A204.1 (cell line): ENCODE data around the gene ZBTB7A.

Experiments used
- FAIRE-seq: peaks from 2 replicates; lab custom pipeline; 2012; peaks lifted over from hg19 to GRCh38; lab: Jason Lieb, UNC

ZBTB7A gene

GRCh38 chr19:4035582-4035981, 31.1 kb downstream of the ZBTB7A start:
- FAIRE-seq = no peak

GRCh38 chr19:4035018-4035566, 31.6 kb downstream of the ZBTB7A start:
- FAIRE-seq = no peak

GRCh38 chr19:4034048-4035017, 32.4 kb downstream of the ZBTB7A start:
- FAIRE-seq = no peak

DNA sequence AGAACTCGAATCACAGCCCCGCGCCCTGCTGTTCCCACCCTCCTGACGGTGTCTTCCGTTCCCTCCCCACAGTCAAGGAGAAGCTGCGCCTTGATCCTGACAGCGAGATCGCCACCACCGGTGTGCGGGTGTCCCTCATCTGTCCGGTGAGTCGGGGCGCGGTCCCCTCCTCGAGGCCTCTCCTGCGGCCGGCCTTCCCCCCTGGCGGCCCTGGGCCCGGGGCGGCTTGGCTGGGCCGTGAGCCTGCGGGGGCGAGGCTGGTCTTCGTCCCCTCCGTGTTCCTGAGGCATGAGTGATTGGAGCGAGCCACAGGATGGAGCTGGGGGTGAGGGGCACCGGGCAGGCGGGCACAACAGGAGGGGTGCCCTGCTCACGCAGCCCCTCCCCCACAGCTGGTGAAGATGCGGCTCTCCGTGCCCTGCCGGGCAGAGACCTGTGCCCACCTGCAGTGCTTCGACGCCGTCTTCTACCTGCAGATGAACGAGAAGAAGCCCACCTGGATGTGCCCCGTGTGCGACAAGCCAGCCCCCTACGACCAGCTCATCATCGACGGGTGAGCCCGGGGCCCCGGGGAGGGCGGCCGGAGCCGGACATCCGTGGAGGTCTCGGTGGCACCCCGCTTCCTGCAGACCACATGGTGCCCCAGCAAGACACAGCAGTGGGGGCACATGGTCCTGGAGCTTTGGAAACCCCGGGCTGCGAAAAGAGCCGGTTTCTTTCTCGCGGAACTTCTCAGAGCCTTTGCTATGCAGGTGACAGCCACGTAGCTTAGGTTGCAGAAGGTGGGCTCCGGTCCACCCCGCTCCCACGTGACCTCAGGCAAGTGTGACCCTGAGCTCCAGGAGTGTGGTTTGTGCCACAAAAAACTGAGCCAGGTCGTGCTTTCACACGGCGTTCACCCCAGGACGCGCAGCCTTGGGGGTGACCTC, 33.4 kb downstream of the ZBTB7A start:
- FAIRE-seq = no peak

DNA sequence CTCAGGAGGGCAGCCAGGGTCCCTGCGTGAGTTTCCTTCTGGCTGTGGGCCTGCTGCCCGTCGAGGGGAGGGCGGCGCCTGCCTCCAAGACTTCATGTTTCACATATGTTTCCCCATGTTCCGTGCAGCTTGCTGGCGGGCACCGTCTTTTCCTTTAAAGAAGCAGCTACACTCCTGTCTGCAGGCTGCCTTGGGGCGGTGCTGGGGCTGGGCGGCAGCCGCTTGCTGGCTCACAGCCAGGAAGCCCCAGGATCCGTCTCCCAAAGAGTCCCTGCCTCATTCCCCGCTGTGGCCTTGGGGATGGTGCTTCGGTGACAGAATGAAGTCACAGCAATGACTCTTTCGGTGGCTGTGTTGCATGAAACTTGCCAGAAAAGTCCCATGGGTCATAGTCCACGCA, 34.3 kb downstream of the ZBTB7A start:
- FAIRE-seq = no peak

DNA sequence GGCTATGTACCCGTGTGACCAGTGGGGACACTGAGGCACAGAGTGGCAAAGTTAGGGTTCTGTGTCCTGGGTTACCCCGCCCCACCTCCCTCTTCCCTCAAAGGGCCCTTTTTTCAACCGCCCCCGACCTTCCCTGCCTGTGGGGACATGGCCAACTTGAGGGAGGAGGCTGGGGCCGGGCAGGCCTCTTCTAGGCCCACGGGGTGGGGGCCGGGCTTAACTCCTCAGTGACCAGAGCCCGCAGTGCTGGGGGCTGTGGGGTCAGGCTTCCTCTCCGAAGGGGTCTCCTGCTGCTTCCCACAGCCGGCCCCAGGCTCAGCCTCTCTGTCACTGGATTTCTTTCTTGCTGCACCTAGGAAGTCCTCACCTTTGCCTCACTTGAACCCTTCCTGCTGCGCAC, 35.3 kb downstream of the ZBTB7A start:
- FAIRE-seq = no peak

DNA sequence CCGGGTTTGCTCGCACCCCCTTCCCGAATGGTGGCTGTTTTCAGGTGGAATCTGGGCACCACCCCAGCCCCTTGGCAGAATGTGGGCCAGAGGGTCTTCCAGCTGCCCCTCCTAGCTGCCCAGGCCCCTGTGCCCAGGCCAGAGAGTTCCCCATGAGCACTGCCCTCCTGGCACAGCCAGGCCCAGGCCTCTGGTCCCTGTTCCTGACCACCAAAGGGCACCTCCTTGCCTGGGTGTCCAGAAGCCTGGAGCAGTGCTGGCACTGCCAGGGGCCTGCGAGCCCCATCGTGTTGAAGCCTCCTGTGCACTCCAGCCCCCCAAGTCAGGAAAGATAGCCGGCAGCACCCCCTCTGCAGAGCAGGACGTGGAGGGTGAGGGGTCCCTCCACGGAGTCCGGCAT, 35.7 kb downstream of the ZBTB7A start:
- FAIRE-seq = no peak

DNA sequence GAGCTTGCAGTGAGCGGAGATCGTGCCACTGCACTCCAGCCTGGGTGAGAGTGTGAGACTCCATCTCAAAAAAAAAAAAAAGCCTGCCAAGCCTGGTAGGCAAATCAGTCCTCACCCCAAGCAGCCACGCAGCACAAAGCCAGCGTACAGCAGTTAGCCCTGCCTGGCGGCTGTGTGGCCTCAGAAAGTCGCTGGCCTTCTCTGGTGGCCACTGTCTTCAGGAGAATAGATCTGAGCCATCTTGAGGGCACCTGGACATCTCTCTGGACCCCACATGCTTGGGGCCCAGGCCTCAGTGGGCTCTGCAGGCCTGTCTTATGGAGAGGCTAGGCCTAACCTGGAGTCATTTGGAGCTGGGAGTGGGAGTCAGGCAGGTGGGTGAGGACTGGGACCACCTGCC, 36.1 kb downstream of the ZBTB7A start:
- FAIRE-seq = no peak

DNA sequence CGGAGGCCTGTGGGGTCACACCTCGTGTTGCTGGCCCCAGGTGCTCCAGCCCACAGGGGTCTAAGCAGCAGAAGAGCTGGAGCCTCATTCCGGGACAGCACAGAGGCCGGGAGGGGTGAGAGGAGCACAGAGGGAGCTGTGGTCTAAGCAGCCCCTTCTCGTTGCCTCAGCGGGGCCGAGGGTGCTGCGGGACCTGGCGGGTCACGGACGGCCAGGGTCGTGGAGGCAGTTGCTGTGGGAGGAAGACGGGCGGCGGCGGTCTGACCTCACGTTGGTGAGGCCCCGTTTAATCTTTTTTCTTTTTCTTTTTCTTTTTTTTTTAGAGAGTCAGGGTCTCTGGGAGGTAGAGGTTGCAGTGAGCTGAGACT, 37.5 kb downstream of the ZBTB7A start:
- no peak for FAIRE-seq

DNA sequence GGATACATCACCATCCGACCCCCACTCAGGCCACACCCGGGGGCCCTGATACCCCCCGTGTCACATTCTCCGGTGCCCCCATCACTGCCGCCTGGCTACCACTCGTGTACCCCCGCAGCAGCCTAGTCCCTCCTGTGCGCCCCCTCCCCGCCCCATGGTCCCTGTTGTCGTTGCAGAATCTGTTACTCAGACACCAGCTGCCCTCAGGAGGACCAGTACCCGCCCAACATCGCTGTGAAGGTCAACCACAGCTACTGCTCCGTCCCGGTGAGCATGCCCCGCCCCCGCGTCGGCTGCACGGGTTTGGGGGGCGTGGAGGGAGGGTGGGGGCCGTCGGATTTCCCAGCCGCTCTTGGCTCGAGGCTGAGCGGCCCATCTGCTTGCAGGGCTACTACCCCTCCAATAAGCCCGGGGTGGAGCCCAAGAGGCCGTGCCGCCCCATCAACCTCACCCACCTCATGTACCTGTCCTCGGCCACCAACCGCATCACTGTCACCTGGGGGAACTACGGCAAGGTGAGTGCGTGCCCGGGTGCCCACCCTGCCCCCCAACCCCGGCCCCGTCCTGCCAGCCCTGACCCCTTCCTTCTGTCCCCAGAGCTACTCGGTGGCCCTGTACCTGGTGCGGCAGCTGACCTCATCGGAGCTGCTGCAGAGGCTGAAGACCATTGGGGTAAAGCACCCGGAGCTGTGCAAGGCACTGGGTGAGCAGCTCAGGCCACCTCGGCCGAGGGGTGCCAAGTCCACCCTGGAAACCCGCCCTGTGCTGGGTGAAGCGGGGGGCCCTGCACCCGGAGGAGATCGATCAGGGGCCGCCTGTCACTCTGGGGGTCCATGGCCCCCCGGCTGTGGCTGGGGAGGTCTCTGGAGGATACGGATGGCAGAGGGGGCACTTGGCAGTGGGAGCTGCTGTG, 38.1 kb downstream of the ZBTB7A start:
- no peak for FAIRE-seq

DNA sequence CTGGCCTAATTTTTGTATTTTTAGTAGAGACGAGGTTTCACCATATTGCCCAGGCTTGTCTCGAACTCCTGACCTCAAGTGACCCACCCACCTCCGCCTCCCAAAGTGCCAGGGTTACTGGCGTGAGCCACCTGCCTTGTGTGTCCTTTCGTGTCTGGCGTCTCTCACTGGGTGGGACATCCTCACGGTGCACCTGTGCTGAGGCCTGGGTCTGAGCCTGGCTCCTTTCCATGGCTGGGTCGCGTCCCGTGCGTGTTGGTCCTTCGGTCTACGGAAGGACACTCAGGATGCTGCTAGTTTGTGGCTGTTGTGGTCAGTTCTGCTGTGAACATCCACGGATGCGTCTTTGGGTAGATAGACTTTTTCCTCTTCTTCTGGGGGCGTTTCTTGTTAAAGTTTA, 39.6 kb downstream of the ZBTB7A start:
- no peak for FAIRE-seq

DNA sequence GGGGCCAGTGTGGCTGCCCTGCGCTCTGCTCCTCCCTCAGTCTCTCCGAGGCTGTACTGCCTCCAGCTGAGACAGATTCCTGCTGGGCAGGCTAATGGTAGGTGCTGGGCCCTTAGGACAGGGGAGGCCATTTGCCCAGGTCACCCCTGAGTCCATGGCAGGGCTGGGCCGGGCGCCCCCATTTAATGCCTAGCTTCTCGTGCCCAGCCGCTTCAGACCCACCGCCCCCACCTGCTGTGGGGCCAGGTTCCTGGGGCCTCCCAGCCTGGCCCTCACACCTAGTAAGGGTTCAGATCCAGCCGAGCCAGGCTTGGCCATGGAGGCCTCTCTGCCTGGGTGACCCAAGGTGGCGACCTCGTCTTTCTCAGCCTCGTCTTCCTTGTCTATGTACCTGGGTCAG, 41.4 kb downstream of the ZBTB7A start:
- no peak for FAIRE-seq

DNA sequence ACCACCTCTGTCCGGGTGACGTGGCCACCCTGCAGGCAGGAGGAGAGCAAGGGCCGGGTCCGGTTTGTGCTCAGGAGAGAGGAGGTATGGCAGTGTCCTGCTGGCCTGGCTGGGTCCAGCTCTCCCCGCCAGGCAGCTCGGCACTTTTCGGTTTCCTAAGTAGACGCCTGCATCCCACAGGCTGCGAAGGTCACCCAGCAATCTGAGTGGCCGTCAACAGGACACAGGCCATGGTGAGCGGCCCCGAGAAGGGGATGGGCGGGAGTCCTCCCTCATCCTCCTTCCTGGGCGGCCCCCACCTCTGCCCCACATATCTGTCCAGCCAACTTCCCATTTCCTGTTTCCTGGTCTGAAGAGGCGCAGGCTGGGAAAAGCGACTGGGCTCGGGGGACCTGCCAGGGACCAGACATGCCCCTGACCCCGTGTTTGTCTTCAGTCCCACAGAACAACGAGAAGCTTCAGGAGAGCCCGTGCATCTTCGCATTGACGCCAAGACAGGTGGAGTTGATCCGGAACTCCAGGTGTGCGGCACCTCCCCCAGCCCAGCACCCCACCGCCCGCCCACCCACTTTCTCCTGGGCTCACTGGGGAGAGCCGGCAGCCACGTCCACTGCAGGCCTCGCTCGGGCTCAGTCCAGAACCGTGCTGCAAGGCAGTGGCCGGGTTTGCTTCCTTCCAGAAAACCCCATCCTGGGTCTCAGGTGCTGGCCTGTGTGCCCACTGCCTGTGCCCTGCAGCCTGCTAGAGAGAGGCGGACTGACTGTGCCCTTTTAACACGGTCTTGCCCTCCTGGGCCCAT, 42.9 kb downstream of the ZBTB7A start:
- no peak for FAIRE-seq

- FAIRE-seq = no peak
Measured at GRCh38 chr19:4019578-4019977, 47.1 kb downstream of the ZBTB7A start.

GRCh38 chr19:4018775-4019504, 47.8 kb downstream of the ZBTB7A start:
- no peak for FAIRE-seq

DNA sequence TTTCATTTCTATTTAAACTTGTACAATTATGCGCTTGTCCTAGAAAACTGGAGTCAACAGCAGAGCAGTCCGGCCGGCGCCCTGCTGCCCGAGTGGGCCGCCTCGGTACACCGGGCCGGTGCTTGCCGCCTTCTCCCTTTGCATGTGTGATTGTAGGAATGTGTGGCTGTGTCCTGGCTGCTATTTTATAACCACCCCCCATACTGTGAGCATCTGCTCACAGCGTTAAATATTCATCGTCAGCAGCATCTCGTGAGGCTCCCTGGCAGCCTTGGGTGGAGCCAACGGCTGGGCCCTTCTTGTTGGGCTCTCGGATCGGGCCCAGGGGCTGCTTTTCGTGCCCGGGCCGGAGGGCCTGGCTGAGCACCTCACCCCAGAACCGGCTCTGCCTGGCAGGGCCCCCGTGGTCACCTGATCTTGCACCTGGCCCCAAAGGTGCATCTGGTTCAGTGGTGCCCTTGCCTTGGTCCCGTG, 48.5 kb downstream of the ZBTB7A start:
- FAIRE-seq = no peak

- FAIRE-seq = no peak
Measured at GRCh38 chr19:4016903-4017638, 49.6 kb downstream of the ZBTB7A start.

- no peak for FAIRE-seq
Measured at GRCh38 chr19:4016486-4016885, 50.2 kb downstream of the ZBTB7A start.

DNA sequence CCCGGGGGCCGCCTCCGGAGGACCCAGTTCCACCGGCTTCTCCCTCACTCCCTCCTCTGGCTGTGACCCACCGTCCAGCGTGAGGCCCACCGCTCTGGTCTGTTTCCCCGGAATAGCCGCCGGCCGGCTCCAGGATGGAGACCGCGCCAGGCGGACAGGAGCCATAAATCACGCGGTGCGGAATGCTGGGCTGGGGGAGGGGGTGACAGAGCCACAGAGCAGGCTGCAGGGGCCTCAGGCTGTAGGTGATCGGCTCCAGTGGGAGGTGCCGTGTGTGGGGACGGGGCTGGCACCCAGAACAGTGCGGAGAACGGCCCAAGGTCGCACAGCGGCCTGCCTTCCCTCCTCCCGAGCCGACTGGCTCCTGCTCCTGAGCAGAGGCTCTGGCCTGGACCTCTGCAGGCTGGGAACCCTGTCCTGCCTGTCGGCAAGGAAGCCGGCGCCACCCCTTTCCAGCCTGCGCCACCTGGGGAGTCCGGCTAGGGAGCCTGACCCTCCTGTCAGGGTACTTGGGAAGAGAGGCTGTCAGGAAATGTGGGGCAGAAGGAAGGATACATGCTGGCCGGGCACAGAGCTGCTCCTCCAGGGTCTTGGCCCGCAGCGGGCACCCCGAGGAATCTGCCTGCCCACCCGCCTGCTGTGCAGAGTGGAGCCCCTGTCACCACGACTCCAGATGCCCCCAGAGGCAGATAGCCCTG, 50.8 kb downstream of the ZBTB7A start:
- FAIRE-seq = no peak
